IMR-90 (cell line): ENCODE measurements around the gene USP31. TPM values are rescaled to one million over a fixed set of nuclear protein-coding genes. Genes with fewer than 3 reads are reported as not detected.

ENCODE experiments used
- ATAC-seq: fragments of 200-7000 bp; cut with Tn5 transposase; 2 replicates; pipeline ENCODE4 v1.9.1; 2020; ENCODE audit warnings: low read depth, mild to moderate bottlenecking, moderate library complexity
- BruUV-seq: library from RNA; stranded (reverse); fragments of 400-500 nt; replicated peaks from 2 replicates; lab custom pipeline; 2021; lab: Mats Ljungman, UMichigan
- CTCF ChIA-PET: fragments of 300-600 bp; formaldehyde crosslinking; extraction: SDS; loops from one replicate; lab custom pipeline; 2021; ENCODE audit warnings: antibody characterized with exemption; lab: Yijun Ruan, JAX
- POLR2A ChIA-PET: fragments of 300-600 bp; sonication (Branson Sonifier 250); formaldehyde crosslinking; loops from one replicate; lab custom pipeline; 2022; ENCODE audit warnings: antibody characterized with exemption; ENCODE audit not compliant: unreplicated experiment; lab: Charles Lee
- DNase-seq: peaks from one replicate; pipeline ENCODE4 v3.0.0; 2013
- H2AFZ ChIP-seq: replicated peaks from 2 replicates; pipeline ENCODE3; 2013; ENCODE audit warnings: low read length, mild to moderate bottlenecking; ENCODE audit not compliant: poor library complexity
- H2AK5ac ChIP-seq: 2 replicates; pipeline ENCODE4 v1.6.1; 2013; ENCODE audit warnings: low read depth, low read length, inconsistent platforms
- H2AK9ac ChIP-seq: replicated peaks from 2 replicates; pipeline ENCODE3; 2013; ENCODE audit warnings: mild to moderate bottlenecking, low read depth, low read length, moderate library complexity; ENCODE audit not compliant: poor library complexity
- H2BK120ac ChIP-seq: 2 replicates; pipeline ENCODE4 v1.6.1; 2013; ENCODE audit warnings: low read depth, low read length, inconsistent platforms
- H2BK15ac ChIP-seq: 3 replicates; pipeline ENCODE4 v1.6.1; 2013; ENCODE audit warnings: low read depth, low read length, inconsistent platforms
- H2BK20ac ChIP-seq: 2 replicates; pipeline ENCODE4 v1.6.1; 2013; ENCODE audit warnings: low read depth, mild to moderate bottlenecking, inconsistent platforms, low read length, moderate library complexity
- H2BK5ac ChIP-seq: 2 replicates; pipeline ENCODE4 v1.6.1; 2013; ENCODE audit warnings: mild to moderate bottlenecking, low read depth, low read length, inconsistent platforms; ENCODE audit not compliant: poor library complexity, severe bottlenecking
- H3K14ac ChIP-seq: replicated peaks from 2 replicates; pipeline ENCODE4 v1.6.1; 2013; ENCODE audit warnings: low read depth, low read length, inconsistent platforms
- H3K18ac ChIP-seq: 2 replicates; pipeline ENCODE4 v1.6.1; 2013; ENCODE audit warnings: low read depth, low read length, control low read depth
- H3K23ac ChIP-seq: 2 replicates; pipeline ENCODE4 v1.6.1; 2013; ENCODE audit warnings: low read depth, low read length, inconsistent platforms
- H3K27ac ChIP-seq: 2 replicates; pipeline ENCODE4 v1.5.1; 2013; ENCODE audit warnings: mild to moderate bottlenecking, control low read depth, low read length; ENCODE audit not compliant: insufficient read depth
- H3K27me3 ChIP-seq: 2 replicates; pipeline ENCODE4 v1.6.1; 2013; ENCODE audit warnings: low read length; ENCODE audit not compliant: control insufficient read depth, insufficient read depth
- H3K36me3 ChIP-seq: 2 replicates; pipeline ENCODE4 v1.6.1; 2013; ENCODE audit warnings: low read length, mixed read lengths; ENCODE audit not compliant: control insufficient read depth, insufficient read depth
- H3K4ac ChIP-seq: 2 replicates; pipeline ENCODE4 v1.6.1; 2013; ENCODE audit warnings: low read depth, low read length, inconsistent platforms
- H3K4me1 ChIP-seq: 2 replicates; pipeline ENCODE4 v1.6.1; 2013; ENCODE audit warnings: low read length, mixed read lengths; ENCODE audit not compliant: control insufficient read depth, insufficient read depth
- H3K4me2 ChIP-seq: 2 replicates; pipeline ENCODE4 v1.6.1; 2013; ENCODE audit warnings: low read depth, mild to moderate bottlenecking, control low read depth, low read length, moderate library complexity
- H3K4me3 ChIP-seq: 2 replicates; pipeline ENCODE4 v1.5.1; 2013; ENCODE audit warnings: low read depth, mild to moderate bottlenecking, control low read depth, low read length, moderate library complexity; ENCODE audit not compliant: insufficient read depth
- H3K56ac ChIP-seq: 2 replicates; pipeline ENCODE4 v1.6.1; 2013; ENCODE audit warnings: low read length, inconsistent platforms; ENCODE audit not compliant: insufficient read depth; ENCODE audit errors: extremely low read depth
- H3K79me1 ChIP-seq, 2 experiments: 2 replicates each; pipeline ENCODE4 v1.6.1; 2013; ENCODE audit warnings: low read length in 2 of 2, inconsistent platforms in 1 of 2, low read depth in 1 of 2
- H3K9ac ChIP-seq: 2 replicates; pipeline ENCODE4 v1.6.1; 2013; ENCODE audit warnings: low read depth, low read length, control low read depth
- H3K9me1 ChIP-seq: 2 replicates; pipeline ENCODE4 v1.6.1; 2013; ENCODE audit warnings: low read length, inconsistent platforms; ENCODE audit not compliant: insufficient read depth
- H3K9me3 ChIP-seq: 2 replicates; pipeline ENCODE4 v1.6.1; 2013; ENCODE audit warnings: low read length; ENCODE audit not compliant: control insufficient read depth, insufficient read depth
- H4K20me1 ChIP-seq: 2 replicates; pipeline ENCODE4 v1.6.1; 2013; ENCODE audit warnings: low read length, inconsistent platforms; ENCODE audit not compliant: insufficient read depth
- H4K5ac ChIP-seq: 2 replicates; pipeline ENCODE4 v1.6.1; 2013; ENCODE audit warnings: mild to moderate bottlenecking, low read depth, low read length, control low read depth
- H4K8ac ChIP-seq, 2 experiments: 2 replicates each; pipeline ENCODE4 v1.6.1; 2013; ENCODE audit warnings: low read depth in 2 of 2, low read length in 2 of 2, control low read depth in 1 of 2, inconsistent platforms in 1 of 2
- H4K91ac ChIP-seq: 2 replicates; pipeline ENCODE4 v1.6.1; 2013; ENCODE audit warnings: low read depth, low read length, inconsistent platforms; ENCODE audit not compliant: insufficient read depth
- BHLHE40 ChIP-seq: fragments of 150-350 bp; IDR thresholded peaks from 2 replicates; pipeline ENCODE4 v1.6.1; 2016; ENCODE audit warnings: mild to moderate bottlenecking, low read depth, low read length
- CEBPB ChIP-seq: IDR thresholded peaks from 2 replicates; pipeline ENCODE4 v1.6.1; 2012; ENCODE audit warnings: low read depth, low read length, improper control_type of control experiment
- USF2 ChIP-seq: fragments of 150-350 bp; IDR thresholded peaks from 2 replicates; pipeline ENCODE4 v1.6.1; 2017; ENCODE audit warnings: mild to moderate bottlenecking, antibody characterized with exemption, low read length, low read depth
- WGBS, 2 experiments: methylation state at CpG; one replicate each; pipeline versions ENCODE4 v1.1.5 to v1.1.7; 2013; ENCODE audit warnings: missing lambda C conversion rate in 2 of 2; ENCODE audit not compliant: insufficient read length in 1 of 2; ENCODE audit errors: extremely low coverage in 2 of 2; 5-methylcytosine and 5-hydroxymethylcytosine counted together
- dilution Hi-C: fragments of 300-500 bp; cut with HindIII; formaldehyde crosslinking; loops from one replicate; pipeline ENCODE4 v1.14.3; 2018; ENCODE audit warnings: low sequenced_read_pairs; ENCODE audit not compliant: unreplicated experiment
- in situ Hi-C: fragments of 300-500 bp; cut with MboI; formaldehyde crosslinking; loops from 3 replicates; pipeline ENCODE4 v1.14.3; 2019; ENCODE audit warnings: low sequenced_read_pairs, inconsistent platforms, mixed read lengths
- intact Hi-C: fragments of 100-400 bp; cut with micrococcal nuclease; formaldehyde crosslinking; loops from 2 replicates; pipeline ENCODE4 v1.10.0; 2022
- polyA plus RNA-seq, 3 experiments: library from polyadenylated mRNA; depleted of rRNA; stranded (reverse); fragments of >200 nt; gene quantifications; 2 replicates each; pipeline ENCODE4 v1.2.3, GENCODE V29; 2012; ENCODE audit warnings: low replicate concordance in 1 of 3
- total RNA-seq: library from RNA; depleted of rRNA; stranded (reverse); fragments of >200 nt; gene quantifications from 2 replicates; pipeline ENCODE4 v1.2.3, GENCODE V29; 2012

USP31 gene
- total and polyA plus RNA-seq, 2 of the 4 experiments (the other 2 are of a cell fraction), result 2.9 to 3.4 TPM

GRCh38 chr16:23072769-23073549, 76.3 kb downstream of the USP31 start:
- intact Hi-C loops, result loop anchor here (5.0 kb wide), 1 partner anchor 74 kb away; the partner anchor contains the start of gene USP31
- Histone ChIP-seq H2AFZ (no peak overlapping the region), H3K9me3 (no peaks in the 10 kb centered on the region), H4K20me1 (peaks cover 3% of the 10 kb centered on the region; the same call in 1 of the 2 replicates), H4K5ac (no peak overlapping the region), H4K8ac (no peak overlapping the region), H3K4me3 (no peak overlapping the region), H3K79me1 (no peaks in the 10 kb centered on the region), H3K27ac (no peak overlapping the region), H3K9ac (no peak overlapping the region), H2BK20ac (no peak overlapping the region), H3K4ac (no peak overlapping the region), H2BK5ac (peak overlapping the region; percentile 13), H3K4me2 (no peak overlapping the region), H2BK15ac (no peak overlapping the region), H3K18ac (no peak overlapping the region), H3K9me1 (peaks cover 8% of the 10 kb centered on the region), H3K23ac (no peak overlapping the region), H2AK9ac (no peak overlapping the region), H3K56ac (no peak overlapping the region), H3K14ac (no peak overlapping the region; the same call in 1 of the 2 replicates), H3K36me3 (peaks cover 12% of the 10 kb centered on the region), H3K4me1 (peaks cover 6% of the 10 kb centered on the region), H4K91ac (no peak overlapping the region), H2AK5ac (no peak overlapping the region; the same call in 1 of the 2 replicates), H2BK120ac (no peak overlapping the region), H3K27me3 (no peaks in the 10 kb centered on the region)
- ATAC-seq (peak; percentile 21), DNase-seq (peak; percentile 63)
- in situ Hi-C loops, result no loop called here
- peak; percentile 75 for TF ChIP-seq CEBPB
- TF ChIP-seq USF2, result no peak
- TF ChIP-seq BHLHE40, result peak; percentile 32; the same call in 1 of the 2 replicates
- dilution Hi-C loops, result no loop called here
- WGBS, 2 experiments, result 67% methylated on average over 1 of the region's 9 CpGs; no CpG with 5 or more reads in 1 of the 2 experiments
- POLR2A ChIA-PET, result no interaction called here
- no TSS peak for BruUV-seq
- CTCF ChIA-PET, result interaction anchor here (0.6 to 1.8 kb wide), 3 partner anchors 9 to 28 kb away, joined by 3 to 4 read pairs (median 3); no protein-coding TSS in a partner anchor
